DOHH2 (cell line): ENCODE data around the gene PIGN.
"Not testable (repeated sequence)": the region's sequence is repeated elsewhere in the genome, so short reads cannot be mapped to it uniquely, and the experiment has no call there.

Experiments used
- H3F3A ChIP-seq: fragments of 200-600 bp; sonication (generic), shearing (Covaris generic); 2 replicates; pipeline ENCODE4 v1.6.0; 2016; ENCODE audit warnings: antibody characterized with exemption, mild to moderate bottlenecking; ENCODE audit not compliant: control insufficient read depth, insufficient read depth
- H3K27ac ChIP-seq: fragments of 200-600 bp; sonication (generic); 2 replicates; pipeline ENCODE4 v1.5.1; 2014; ENCODE audit warnings: low read depth, mild to moderate bottlenecking, low read length, moderate library complexity
- H3K27me3 ChIP-seq: fragments of 200-600 bp; sonication (generic); 2 replicates; pipeline ENCODE4 v1.6.1; 2014; ENCODE audit warnings: mild to moderate bottlenecking, low read length, mixed read lengths; ENCODE audit not compliant: control insufficient read depth
- H3K36me3 ChIP-seq: fragments of 200-600 bp; sonication (generic); 2 replicates; pipeline ENCODE4 v1.6.1; 2014; ENCODE audit warnings: mild to moderate bottlenecking, low read length, moderate library complexity, mixed read lengths; ENCODE audit not compliant: control insufficient read depth
- H3K4me1 ChIP-seq: fragments of 200-600 bp; sonication (generic); 2 replicates; pipeline ENCODE4 v1.6.1; 2014; ENCODE audit warnings: mild to moderate bottlenecking, low read length, mixed read lengths; ENCODE audit not compliant: control insufficient read depth
- H3K4me2 ChIP-seq: fragments of 200-600 bp; sonication (generic); 2 replicates; pipeline ENCODE4 v1.6.0; 2014; ENCODE audit warnings: mild to moderate bottlenecking, low read length, moderate library complexity
- H3K4me3 ChIP-seq: fragments of 200-600 bp; sonication (generic); 2 replicates; pipeline ENCODE4 v1.5.1; 2014; ENCODE audit warnings: mild to moderate bottlenecking, low read length, mixed read lengths
- H3K79me2 ChIP-seq: fragments of 200-600 bp; sonication (generic); 2 replicates; pipeline ENCODE4 v1.6.1; 2014; ENCODE audit warnings: mild to moderate bottlenecking, low read length, mixed read lengths; ENCODE audit not compliant: control insufficient read depth
- H3K9me2 ChIP-seq: fragments of 200-600 bp; sonication (generic); replicated peaks from 2 replicates; pipeline ENCODE4 v1.6.1; 2014; ENCODE audit warnings: mild to moderate bottlenecking, low read length, mixed read lengths; ENCODE audit not compliant: control insufficient read depth
- H3K9me3 ChIP-seq: fragments of 200-600 bp; sonication (generic); 2 replicates; pipeline ENCODE4 v1.6.1; 2014; ENCODE audit warnings: antibody characterized with exemption, low read length, mixed read lengths; ENCODE audit not compliant: control insufficient read depth, insufficient read depth
- H4K20me1 ChIP-seq: fragments of 200-600 bp; sonication (generic); 2 replicates; pipeline ENCODE4 v1.6.0; 2014; ENCODE audit warnings: low read depth, mild to moderate bottlenecking, antibody characterized with exemption, low read length, moderate library complexity; ENCODE audit not compliant: control insufficient read depth, insufficient read depth
- EZH2phosphoT487 ChIP-seq: fragments of 200-600 bp; sonication (generic); IDR thresholded peaks from 2 replicates; pipeline ENCODE4 v1.6.1; 2017; ENCODE audit warnings: borderline replicate concordance, mild to moderate bottlenecking, antibody characterized with exemption, low read length, moderate library complexity, mixed read lengths
- TF ChIP-seq, protein P1 (sequence below): fragments of 200-600 bp; sonication (generic); IDR thresholded peaks from one replicate; pipeline ENCODE4 v1.5.1; 2014; ENCODE audit warnings: antibody characterized with exemption, mild to moderate bottlenecking, low read depth, low read length; ENCODE audit not compliant: poor library complexity, severe bottlenecking

PIGN gene

DNA sequence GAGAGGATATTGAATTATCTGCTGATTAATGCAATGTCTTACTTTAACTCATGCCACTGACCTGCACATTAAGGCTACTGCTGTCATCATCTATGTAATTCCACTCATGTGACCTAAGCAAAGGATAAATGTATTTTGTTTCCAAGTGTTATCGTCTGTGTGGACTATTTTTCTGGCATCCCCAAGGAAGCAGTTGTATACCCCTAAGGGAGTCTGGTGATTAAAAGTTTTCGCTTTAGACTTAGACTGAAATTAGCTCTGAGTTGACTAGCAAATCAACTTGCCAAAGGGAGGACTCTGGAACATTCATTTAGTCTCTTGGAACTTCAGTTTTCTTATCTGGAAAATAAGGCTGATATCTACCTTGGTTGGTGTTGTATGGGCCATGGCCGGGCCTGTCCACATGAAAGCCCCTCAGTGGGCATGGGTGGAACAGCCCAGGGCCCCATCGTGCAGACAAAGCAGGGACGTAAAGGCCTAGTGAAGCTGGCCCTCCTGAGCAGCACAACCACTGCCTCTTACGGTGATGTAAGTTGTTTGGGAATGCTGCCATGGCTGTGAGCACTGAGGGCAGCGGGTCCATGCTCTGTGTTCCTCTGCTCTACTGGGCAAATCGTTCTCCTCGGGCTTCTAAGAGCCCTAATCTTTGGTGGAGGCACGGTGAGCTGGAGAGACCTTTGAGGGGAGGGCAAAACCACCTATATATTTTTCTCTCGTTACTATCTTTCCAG is 149.7 kb downstream of the PIGN start:
- H3K4me2 ChIP-seq = no peak overlapping the region
- no peaks in the 10 kb centered on the region for H3K36me3 ChIP-seq
- H4K20me1 ChIP-seq = no peaks in the 10 kb centered on the region
- H3K79me2 ChIP-seq = no peaks in the 10 kb centered on the region
- no peaks in the 10 kb centered on the region for H3K4me1 ChIP-seq
- no peaks in the 10 kb centered on the region for H3F3A ChIP-seq
- no peak overlapping the region for H3K27ac ChIP-seq
- no peak for TF ChIP-seq EZH2phosphoT487
- TF ChIP-seq, protein P1, sequence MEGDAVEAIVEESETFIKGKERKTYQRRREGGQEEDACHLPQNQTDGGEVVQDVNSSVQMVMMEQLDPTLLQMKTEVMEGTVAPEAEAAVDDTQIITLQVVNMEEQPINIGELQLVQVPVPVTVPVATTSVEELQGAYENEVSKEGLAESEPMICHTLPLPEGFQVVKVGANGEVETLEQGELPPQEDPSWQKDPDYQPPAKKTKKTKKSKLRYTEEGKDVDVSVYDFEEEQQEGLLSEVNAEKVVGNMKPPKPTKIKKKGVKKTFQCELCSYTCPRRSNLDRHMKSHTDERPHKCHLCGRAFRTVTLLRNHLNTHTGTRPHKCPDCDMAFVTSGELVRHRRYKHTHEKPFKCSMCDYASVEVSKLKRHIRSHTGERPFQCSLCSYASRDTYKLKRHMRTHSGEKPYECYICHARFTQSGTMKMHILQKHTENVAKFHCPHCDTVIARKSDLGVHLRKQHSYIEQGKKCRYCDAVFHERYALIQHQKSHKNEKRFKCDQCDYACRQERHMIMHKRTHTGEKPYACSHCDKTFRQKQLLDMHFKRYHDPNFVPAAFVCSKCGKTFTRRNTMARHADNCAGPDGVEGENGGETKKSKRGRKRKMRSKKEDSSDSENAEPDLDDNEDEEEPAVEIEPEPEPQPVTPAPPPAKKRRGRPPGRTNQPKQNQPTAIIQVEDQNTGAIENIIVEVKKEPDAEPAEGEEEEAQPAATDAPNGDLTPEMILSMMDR = no peak
- no peak overlapping the region for H3K4me3 ChIP-seq
- no peaks in the 10 kb centered on the region for H3K27me3 ChIP-seq
- no peaks in the 10 kb centered on the region for H3K9me2 ChIP-seq
- H3K9me3 ChIP-seq = no peaks in the 10 kb centered on the region

DNA sequence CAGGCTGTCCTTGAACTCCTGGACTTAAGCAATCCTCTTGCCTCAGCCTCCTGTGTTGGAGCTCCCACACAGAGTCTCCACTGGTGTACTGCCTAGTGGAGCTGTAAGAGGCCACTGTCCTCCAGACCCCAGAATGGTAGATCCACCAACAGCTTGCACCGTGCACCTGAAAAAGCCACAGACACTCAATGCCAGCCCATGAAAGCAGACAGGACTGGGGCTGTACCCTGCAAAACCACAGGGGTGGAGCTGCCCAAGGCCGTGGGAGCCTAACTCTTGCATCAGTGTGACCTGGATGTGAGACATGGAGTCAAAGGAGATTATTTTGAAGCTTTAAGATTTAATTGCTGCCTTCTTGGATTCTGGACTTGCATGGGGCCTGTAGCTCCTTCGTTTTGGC is 152.6 kb downstream of the PIGN start:
- H3K4me2 ChIP-seq, H3K79me2 ChIP-seq, H3F3A ChIP-seq, H3K9me2 ChIP-seq, H3K27me3 ChIP-seq, H3K36me3 ChIP-seq, H4K20me1 ChIP-seq, H3K9me3 ChIP-seq, H3K27ac ChIP-seq, H3K4me3 ChIP-seq, H3K4me1 ChIP-seq: not testable (repeated sequence)

DNA sequence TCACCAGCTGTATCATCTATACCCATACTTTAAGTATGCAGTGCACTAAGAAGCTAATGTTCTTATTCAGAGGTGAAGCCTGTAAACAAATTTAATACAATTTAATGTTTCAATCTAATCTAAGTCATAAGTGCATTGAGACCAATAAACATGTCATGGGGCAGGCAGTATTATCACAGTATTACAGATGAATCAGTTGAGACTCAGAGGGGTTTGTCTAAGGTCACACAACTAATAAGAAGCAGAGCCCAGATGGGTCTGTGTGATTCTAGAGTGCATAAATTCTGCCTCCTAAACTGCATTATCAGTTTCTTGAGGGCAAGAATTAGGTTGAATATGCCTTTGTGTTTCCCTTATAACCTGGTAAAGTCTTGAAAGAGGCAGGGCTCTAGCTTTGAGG is 153.1 kb downstream of the PIGN start:
- no peaks in the 10 kb centered on the region for H4K20me1 ChIP-seq
- H3K4me1 ChIP-seq = no peaks in the 10 kb centered on the region
- H3K9me3 ChIP-seq = no peaks in the 10 kb centered on the region
- H3F3A ChIP-seq = no peaks in the 10 kb centered on the region
- no peaks in the 10 kb centered on the region for H3K36me3 ChIP-seq
- no peak overlapping the region for H3K4me2 ChIP-seq
- H3K9me2 ChIP-seq = no peaks in the 10 kb centered on the region
- no peak overlapping the region for H3K27ac ChIP-seq
- no peaks in the 10 kb centered on the region for H3K79me2 ChIP-seq
- TF ChIP-seq, protein P1 = no peak
- TF ChIP-seq EZH2phosphoT487 = no peak
- H3K27me3 ChIP-seq = 0 out of 2 replicates have a peak, but pooled peaks cover 2% of the 10 kb centered on the region
- no peak overlapping the region for H3K4me3 ChIP-seq

DNA sequence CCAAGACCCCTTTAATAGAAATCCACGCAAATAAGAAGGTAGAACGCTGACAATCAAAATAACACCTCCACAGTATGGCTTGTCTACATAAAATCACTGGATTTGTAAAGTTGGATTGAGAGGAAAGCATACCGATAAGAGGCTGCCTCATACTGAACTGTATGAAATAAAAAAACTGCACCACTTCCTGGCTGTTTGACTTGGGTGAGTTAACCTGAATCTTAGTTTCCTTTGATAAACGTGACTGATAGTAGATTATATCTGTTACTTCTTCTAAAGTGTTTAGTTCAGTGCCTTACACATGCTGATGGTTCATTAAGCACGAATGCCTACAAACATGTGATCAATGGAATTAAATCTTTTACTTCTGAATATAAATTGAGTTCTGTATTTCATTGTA is 153.6 kb downstream of the PIGN start:
- 0 out of 2 replicates have a peak, but pooled peaks cover 2% of the 10 kb centered on the region for H3K27me3 ChIP-seq
- no peaks in the 10 kb centered on the region for H3K36me3 ChIP-seq
- no peaks in the 10 kb centered on the region for H3K9me2 ChIP-seq
- H4K20me1 ChIP-seq = no peaks in the 10 kb centered on the region
- no peak overlapping the region for H3K27ac ChIP-seq
- no peaks in the 10 kb centered on the region for H3F3A ChIP-seq
- TF ChIP-seq, protein P1 = no peak
- no peak for TF ChIP-seq EZH2phosphoT487
- no peaks in the 10 kb centered on the region for H3K9me3 ChIP-seq
- H3K79me2 ChIP-seq = no peaks in the 10 kb centered on the region
- no peaks in the 10 kb centered on the region for H3K4me1 ChIP-seq
- H3K4me3 ChIP-seq = no peak overlapping the region
- no peak overlapping the region for H3K4me2 ChIP-seq
